HG03196 (cell line): ENCODE data around the gene C2CD4D.

Experiments
- ATAC-seq: cut with Tn5 transposase; IDR thresholded peaks from one replicate; pipeline ENCODE4 v1.9.1; 2021; ENCODE audit not compliant: unreplicated experiment

C2CD4D gene

DNA sequence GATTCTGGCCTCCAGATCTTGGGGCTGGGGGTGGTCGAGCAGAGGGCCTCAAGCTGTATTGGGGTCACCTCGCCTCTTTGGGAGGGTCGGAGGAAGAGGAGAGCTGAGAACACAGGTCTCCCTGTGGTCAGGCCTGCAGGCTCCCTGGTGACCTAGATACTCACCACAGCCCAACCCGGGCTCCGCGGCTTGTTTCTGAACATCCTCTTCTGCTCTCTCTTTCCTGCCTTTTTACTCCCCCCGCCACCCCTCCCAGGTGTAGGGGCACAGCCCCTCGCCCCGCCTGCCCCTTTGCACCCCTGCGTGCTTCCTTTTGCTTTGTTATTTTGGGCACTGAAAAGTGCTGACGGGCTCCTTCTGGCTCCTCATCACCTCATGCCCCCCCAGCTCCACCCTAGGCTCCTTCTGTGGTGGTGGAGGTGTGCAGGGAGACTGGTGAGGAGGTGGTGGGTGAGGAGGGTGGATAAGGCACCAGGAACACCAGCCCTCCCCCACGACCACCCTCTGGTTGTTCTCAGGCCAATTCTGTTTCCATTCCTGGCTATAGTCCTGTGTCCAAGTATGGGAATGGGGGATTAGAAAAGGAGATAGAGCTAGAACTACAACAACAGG is 23.8 kb downstream of the C2CD4D start:
- no peak for ATAC-seq

GRCh38 chr1:151814971-151815545 is 24.6 kb downstream of the C2CD4D start:
- no peak for ATAC-seq

- ATAC-seq: no peak
Observed at GRCh38 chr1:151814426-151814825, 25.2 kb downstream of the C2CD4D start.

- ATAC-seq: no peak
Observed at GRCh38 chr1:151813271-151813977, 26.2 kb downstream of the C2CD4D start.

- no peak for ATAC-seq
Observed at GRCh38 chr1:151811181-151811580, 28.4 kb downstream of the C2CD4D start.

DNA sequence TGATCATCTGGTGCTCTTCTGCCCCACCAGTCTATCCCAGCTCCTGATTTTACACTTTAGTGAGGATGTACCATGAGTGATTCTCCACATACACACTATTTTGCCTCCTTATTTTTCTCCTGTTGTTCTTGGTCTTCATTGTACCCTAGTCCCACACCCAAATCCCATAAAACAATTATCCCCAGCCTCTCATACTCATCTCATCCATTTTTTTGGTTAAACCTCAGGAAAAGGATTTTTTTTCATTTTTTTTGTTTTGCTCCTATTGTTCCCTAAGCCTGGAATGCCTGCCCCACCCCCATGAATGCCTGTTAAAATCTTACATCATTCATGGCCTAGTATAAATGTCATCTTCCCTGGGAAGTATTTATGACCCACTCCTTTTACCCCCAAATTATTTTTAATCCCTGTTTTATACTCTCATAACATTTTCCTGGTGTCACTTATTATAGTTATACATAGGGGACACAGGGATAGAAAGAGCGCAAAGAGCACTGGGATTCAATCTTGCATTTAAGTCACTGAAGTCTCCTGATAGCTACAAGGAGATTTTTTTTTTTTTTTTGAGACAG is 29.5 kb downstream of the C2CD4D start:
- ATAC-seq: no peak

GRCh38 chr1:151809290-151809984 is 30.2 kb downstream of the C2CD4D start:
- no peak for ATAC-seq

DNA sequence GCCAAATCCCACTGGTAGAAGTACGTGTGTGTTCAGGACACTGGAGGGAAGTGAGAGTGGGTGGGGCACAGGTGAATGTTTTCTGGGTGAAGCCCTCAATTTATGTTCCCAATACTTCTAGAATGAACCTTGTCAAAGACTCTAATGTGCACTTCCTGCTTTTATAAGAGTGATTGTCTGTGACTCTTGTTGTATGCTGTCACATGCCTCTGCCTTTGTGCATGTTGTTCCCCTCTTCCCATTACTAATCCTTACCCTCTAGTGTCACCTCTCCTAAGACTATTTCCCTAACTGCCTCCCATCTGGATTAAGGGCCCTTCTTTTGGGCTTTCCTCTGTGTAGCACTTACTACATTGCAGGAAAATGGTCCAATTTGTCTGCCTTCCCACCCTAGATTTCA is 31.9 kb downstream of the C2CD4D start:
- no peak for ATAC-seq

- ATAC-seq: no peak
Observed at GRCh38 chr1:151807131-151807530, 32.5 kb downstream of the C2CD4D start.

GRCh38 chr1:151806170-151806569 is 33.5 kb downstream of the C2CD4D start:
- no peak for ATAC-seq

DNA sequence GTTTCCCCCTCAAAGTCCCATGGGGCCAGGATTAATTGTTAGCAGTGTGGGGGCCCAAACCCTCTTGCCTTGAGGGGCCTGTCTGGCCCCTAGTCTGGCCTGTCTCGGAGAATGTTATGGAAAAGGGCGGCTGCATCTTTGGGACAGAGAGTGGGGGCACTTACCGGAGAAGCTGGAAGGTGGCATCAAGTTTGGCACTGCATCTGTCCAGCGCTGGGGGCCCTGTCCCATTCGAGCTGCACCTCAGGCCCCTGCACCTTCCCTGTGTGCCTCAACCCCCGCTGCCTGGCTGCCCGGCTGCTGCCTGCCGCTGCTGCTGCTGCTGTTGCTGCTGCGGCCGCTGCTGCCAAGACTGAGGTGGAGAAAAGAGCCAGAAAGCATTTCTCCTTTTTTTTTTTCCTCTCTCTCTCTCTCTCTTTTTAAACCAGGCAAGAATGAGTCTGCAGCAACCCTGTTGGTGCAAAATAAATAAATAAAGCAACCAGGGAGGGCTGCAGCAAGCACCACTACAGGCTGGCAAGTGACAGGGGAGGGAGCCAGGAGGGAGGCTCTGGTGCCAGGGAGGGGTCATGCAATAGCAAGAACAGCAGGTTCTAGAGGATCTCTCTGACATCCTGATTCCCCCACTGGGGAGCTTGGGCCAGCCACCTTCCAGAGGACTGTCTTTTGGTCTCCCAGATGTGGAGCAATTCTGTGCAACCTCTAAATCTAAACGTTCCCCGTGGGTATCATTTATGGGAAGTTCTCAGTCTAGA is 34.4 kb downstream of the C2CD4D start, which contains the start of gene LINGO4:
Gene LINGO4, minus strand, starts transcription at position 354 of the 755 bp plus-strand sequence. CDS start 2,715 bp downstream, outside the sequence.
- ATAC-seq: no peak

DNA sequence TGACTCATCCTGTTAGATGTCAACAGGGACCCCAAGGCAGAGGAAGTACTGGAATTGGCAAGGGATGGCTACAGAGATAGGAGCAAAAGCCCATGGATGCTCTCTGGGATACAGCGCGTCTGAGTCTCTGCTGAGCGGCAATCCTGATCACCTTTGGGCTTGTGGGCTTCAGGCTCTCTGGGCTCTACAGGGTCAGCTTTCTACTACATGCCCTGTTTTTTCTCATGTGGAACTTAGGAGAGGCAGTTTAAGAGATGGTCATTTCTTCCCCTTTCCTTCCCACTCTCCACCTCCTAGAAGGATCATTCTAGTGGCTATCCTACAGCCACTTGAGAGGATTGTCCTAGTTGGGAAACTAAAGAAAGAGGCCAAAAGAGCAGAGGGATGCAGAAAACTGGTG is 35.7 kb downstream of the C2CD4D start:
- no peak for ATAC-seq

DNA sequence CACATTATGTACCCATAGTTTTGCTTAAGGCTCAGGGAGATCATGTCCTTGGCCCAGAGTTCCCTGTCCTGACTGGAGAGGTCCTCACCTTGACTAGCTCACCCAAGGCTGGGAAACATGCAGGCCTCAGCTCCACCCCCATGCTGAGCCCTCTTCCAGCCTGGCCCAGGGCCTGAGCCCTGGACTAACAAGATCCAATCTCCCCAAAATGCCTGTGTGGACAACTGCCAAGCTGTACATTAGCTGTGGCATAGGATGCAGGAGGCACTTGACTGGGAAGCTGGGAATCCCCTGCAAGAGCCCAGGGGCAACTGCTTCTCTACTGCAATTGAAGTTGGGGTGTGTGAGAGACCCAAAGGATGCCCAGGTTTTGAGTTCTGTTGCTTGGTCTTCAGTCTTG is 36.5 kb downstream of the C2CD4D start:
- no peak for ATAC-seq

DNA sequence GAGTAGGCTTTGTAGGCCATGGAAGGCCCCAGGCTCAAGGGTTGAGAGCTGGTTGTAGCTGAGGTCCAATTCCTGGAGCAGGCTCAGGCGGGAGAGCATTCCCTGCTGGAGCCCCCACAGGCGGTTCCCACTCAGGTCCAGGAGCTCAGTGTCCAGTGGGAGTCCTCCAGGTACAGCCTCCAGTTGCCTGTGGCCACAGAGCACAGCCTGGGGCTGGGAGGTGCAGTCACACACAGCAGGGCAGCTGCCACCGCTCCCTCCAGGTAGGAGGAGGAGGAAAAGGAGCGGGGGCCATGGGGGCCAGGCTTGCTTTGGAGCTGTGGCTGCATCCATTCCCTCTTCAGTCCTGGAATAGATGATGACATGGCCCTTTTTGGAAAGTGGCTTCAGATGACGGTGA is 37.2 kb downstream of the C2CD4D start:
- no peak for ATAC-seq

GRCh38 chr1:151801846-151802245 is 37.8 kb downstream of the C2CD4D start:
- no peak for ATAC-seq

GRCh38 chr1:151801310-151801820 is 38.3 kb downstream of the C2CD4D start:
- ATAC-seq: no peak

GRCh38 chr1:151800830-151801229 is 38.8 kb downstream of the C2CD4D start:
- no peak for ATAC-seq

GRCh38 chr1:151799179-151800022 is 40.2 kb downstream of the C2CD4D start:
- ATAC-seq: no peak

DNA sequence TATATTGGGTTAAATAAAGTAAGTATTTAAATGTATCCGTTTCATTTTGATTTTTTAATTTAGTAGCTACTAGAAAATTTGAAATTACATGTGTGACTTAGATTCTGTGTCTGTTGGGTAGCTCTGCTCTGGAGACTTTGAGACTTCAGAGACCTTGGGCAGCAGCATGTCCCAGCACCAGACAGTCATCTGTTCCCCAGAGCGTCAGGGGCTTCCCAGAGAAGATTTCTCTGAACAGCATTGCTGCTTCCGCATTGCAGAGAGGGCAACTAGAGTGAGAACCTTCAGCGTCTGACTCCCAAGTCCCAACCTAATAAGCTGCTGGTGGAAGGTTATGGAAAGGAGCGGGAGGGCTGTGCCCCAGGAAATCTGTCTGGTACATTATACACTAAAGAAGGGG is 41.0 kb downstream of the C2CD4D start:
- no peak for ATAC-seq
